ENCODE measurements around the gene TMC8.
"Not testable (repeated sequence)": the region's sequence is repeated elsewhere in the genome, so short reads cannot be mapped to it uniquely, and the experiment has no call there.

The TMC8 gene

GRCh38 chr17:78135858-78136500 lies 5.4 kb downstream of the TMC8 start:
- DNase-seq: no peak

GRCh38 chr17:78137392-78138203 lies 7.0 kb downstream of the TMC8 start:
- no peak for DNase-seq

- DNase-seq: no peak
Observed at GRCh38 chr17:78138204-78139060, 7.9 kb downstream of the TMC8 start.

- DNase-seq: not testable (repeated sequence)
Observed at GRCh38 chr17:78139861-78140168, 9.2 kb downstream of the TMC8 start.

- DNase-seq: peak; percentile 92
Observed at GRCh38 chr17:78140169-78141051, 9.8 kb downstream of the TMC8 start.

GRCh38 chr17:78141437-78142118 lies 11.0 kb downstream of the TMC8 start:
- DNase-seq: no peak

GRCh38 chr17:78142119-78142861 lies 11.7 kb downstream of the TMC8 start:
- DNase-seq: no peak

- DNase-seq: no peak
Observed at GRCh38 chr17:78143214-78144146, 12.9 kb downstream of the TMC8 start.

GRCh38 chr17:78144147-78144719 lies 13.7 kb downstream of the TMC8 start:
- DNase-seq: peak; percentile 86

GRCh38 chr17:78144736-78145641 lies 14.4 kb downstream of the TMC8 start:
- peak; percentile 73 for DNase-seq

- no peak for DNase-seq
Observed at GRCh38 chr17:78146471-78146869, 15.9 kb downstream of the TMC8 start.

GRCh38 chr17:78146881-78147280 lies 16.3 kb downstream of the TMC8 start:
- no peak for DNase-seq

- DNase-seq: no peak
Observed at GRCh38 chr17:78147315-78147998, 16.9 kb downstream of the TMC8 start.

- no peak for DNase-seq
Observed at GRCh38 chr17:78148286-78149016, 17.9 kb downstream of the TMC8 start.

GRCh38 chr17:78151514-78152008 lies 21.0 kb downstream of the TMC8 start:
- DNase-seq: no peak

GRCh38 chr17:78154903-78155811 lies 24.6 kb downstream of the TMC8 start:
- DNase-seq: peak; percentile 30

Data from femur (tissue), 1 donor.